Measurements from ENCODE around the gene OMG.

OMG gene

DNA sequence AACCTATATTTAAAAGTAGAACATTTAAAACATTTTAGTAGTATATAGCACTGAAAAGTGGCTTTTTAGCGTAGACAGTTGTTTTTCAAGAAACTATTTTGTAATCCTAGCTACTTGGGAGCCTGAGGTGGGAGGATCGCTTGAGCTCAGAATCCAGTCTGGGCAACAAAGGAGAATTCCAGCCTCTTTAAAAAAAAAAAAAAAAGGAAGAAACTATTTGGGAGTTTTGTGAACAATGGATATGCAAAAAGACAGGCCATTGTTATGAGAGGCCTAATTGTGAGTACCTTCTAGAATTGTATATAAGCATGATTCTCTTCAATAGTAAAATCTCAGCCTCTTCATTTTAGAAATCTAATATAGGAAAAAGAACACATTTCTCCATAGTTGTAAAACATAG is 17.6 kb downstream of the OMG start:
- Histone ChIP-seq H3K23ac (ENCODE audit: low read length) (no peak overlapping the region), H4K8ac (ENCODE audit: low read depth, low read length) (no peak overlapping the region), H2BK5ac (ENCODE audit: low read length) (no peak overlapping the region), H2AK5ac (ENCODE audit: low read length) (no peak overlapping the region), H3K4me2 (ENCODE audit: low read length) (no peak overlapping the region), H3K27me3 (ENCODE audit: insufficient read depth, low read length, poor library complexity) (no peaks in the 10 kb centered on the region), H3K79me2 (ENCODE audit: control insufficient read depth, insufficient read depth, low read length) (no peaks in the 10 kb centered on the region), H4K5ac (ENCODE audit: low read length) (no peak overlapping the region), H3K36me3 (ENCODE audit: control insufficient read depth, insufficient read depth, low read length) (no peaks in the 10 kb centered on the region), H3K27ac (ENCODE audit: low read depth, low read length) (no peak overlapping the region), H3K4me1 (ENCODE audit: control insufficient read depth, low read depth, low read length) (no peaks in the 10 kb centered on the region), H3K4me3 (ENCODE audit: low read length) (no peak overlapping the region), H2BK120ac (ENCODE audit: low read depth, low read length) (no peak overlapping the region), H2BK15ac (replicated peaks; ENCODE audit: low read depth) (no peak overlapping the region), H3K79me1 (ENCODE audit: low read length) (no peaks in the 10 kb centered on the region), H3K56ac (ENCODE audit: low read length) (no peak overlapping the region), H3K18ac (ENCODE audit: low read length) (no peak overlapping the region), H3K9ac (ENCODE audit: low read length) (no peak overlapping the region), H3K4ac (ENCODE audit: low read depth, low read length) (no peak overlapping the region)
- no CpG with 5 or more reads among the region's 2 CpGs for WGBS (ENCODE audit: extremely low coverage, insufficient coverage, low lambda C conversion rate)
- DNase-seq = peak; percentile 28

DNA sequence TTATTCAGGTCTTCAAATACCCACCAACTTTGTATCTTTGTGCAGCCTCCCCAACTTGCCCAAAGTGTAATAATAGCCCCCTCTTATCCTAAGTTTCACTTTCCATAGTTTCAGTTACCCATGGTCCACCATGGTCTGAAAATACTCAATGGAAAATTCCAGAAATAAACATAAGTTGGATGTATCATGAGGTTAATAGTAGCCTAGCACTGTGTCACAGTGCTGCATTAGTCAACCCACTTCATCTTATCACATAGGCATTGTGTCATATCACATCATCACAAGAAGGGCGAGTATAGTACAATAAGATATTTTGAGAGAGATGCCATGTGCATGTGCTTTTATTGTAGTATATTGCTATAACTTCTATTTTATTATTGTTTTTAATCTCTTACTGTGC is 21.9 kb downstream of the OMG start:
- WGBS (ENCODE audit: extremely low coverage, insufficient coverage, low lambda C conversion rate) = no CpG with 5 or more reads among the region's 1 CpG
- Histone ChIP-seq H3K27ac (ENCODE audit: low read depth, low read length) (no peak overlapping the region), H3K23ac (ENCODE audit: low read length) (no peak overlapping the region), H2BK120ac (ENCODE audit: low read depth, low read length) (no peak overlapping the region), H3K36me3 (ENCODE audit: control insufficient read depth, insufficient read depth, low read length) (no peaks in the 10 kb centered on the region), H2BK5ac (ENCODE audit: low read length) (no peak overlapping the region), H4K8ac (ENCODE audit: low read depth, low read length) (no peak overlapping the region), H2BK15ac (replicated peaks; ENCODE audit: low read depth) (no peak overlapping the region), H3K4me2 (ENCODE audit: low read length) (no peak overlapping the region), H3K56ac (ENCODE audit: low read length) (no peak overlapping the region), H3K4ac (ENCODE audit: low read depth, low read length) (no peak overlapping the region), H3K79me2 (ENCODE audit: control insufficient read depth, insufficient read depth, low read length) (no peaks in the 10 kb centered on the region), H3K27me3 (ENCODE audit: insufficient read depth, low read length, poor library complexity) (no peaks in the 10 kb centered on the region), H3K9ac (ENCODE audit: low read length) (no peak overlapping the region), H4K5ac (ENCODE audit: low read length) (no peak overlapping the region), H3K4me3 (ENCODE audit: low read length) (no peak overlapping the region), H2AK5ac (ENCODE audit: low read length) (no peak overlapping the region), H3K79me1 (ENCODE audit: low read length) (no peaks in the 10 kb centered on the region), H3K18ac (ENCODE audit: low read length) (no peak overlapping the region), H3K4me1 (ENCODE audit: control insufficient read depth, low read depth, low read length) (no peaks in the 10 kb centered on the region)
- no peak for DNase-seq

DNA sequence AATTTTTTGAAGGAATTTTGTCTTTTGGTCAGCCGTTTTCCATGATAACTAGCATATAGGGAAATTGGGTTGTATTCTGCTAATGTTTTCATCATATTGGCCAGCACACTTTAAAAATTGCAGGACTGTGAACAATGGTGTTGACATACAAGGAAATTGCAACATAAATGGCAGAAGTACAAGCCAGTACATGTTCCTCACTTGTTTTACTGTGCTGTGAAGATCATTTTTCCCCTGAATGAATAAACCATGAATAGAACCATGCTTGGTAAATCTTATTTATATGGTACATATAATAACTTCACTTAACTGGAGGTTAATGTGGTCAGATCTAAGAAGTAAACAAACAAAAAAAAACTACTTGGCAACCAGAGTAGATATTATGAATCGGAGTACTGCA is 22.8 kb downstream of the OMG start:
- Histone ChIP-seq H3K36me3 (ENCODE audit: control insufficient read depth, insufficient read depth, low read length) (no peaks in the 10 kb centered on the region), H3K23ac (ENCODE audit: low read length) (no peak overlapping the region), H3K27me3 (ENCODE audit: insufficient read depth, low read length, poor library complexity) (no peaks in the 10 kb centered on the region), H2AK5ac (ENCODE audit: low read length) (no peak overlapping the region), H2BK120ac (ENCODE audit: low read depth, low read length) (no peak overlapping the region), H3K27ac (ENCODE audit: low read depth, low read length) (no peak overlapping the region), H3K4me3 (ENCODE audit: low read length) (no peak overlapping the region), H3K18ac (ENCODE audit: low read length) (no peak overlapping the region), H3K56ac (ENCODE audit: low read length) (no peak overlapping the region), H3K4ac (ENCODE audit: low read depth, low read length) (no peak overlapping the region), H3K9ac (ENCODE audit: low read length) (no peak overlapping the region), H3K4me2 (ENCODE audit: low read length) (no peak overlapping the region), H4K5ac (ENCODE audit: low read length) (no peak overlapping the region), H4K8ac (ENCODE audit: low read depth, low read length) (no peak overlapping the region), H3K79me2 (ENCODE audit: control insufficient read depth, insufficient read depth, low read length) (no peaks in the 10 kb centered on the region), H3K4me1 (ENCODE audit: control insufficient read depth, low read depth, low read length) (peaks cover 1% of the 10 kb centered on the region), H2BK5ac (ENCODE audit: low read length) (no peak overlapping the region), H2BK15ac (replicated peaks; ENCODE audit: low read depth) (no peak overlapping the region), H3K79me1 (ENCODE audit: low read length) (no peaks in the 10 kb centered on the region)
- no CpG with 5 or more reads among the region's 2 CpGs for WGBS (ENCODE audit: extremely low coverage, insufficient coverage, low lambda C conversion rate)
- DNase-seq = no peak

DNA sequence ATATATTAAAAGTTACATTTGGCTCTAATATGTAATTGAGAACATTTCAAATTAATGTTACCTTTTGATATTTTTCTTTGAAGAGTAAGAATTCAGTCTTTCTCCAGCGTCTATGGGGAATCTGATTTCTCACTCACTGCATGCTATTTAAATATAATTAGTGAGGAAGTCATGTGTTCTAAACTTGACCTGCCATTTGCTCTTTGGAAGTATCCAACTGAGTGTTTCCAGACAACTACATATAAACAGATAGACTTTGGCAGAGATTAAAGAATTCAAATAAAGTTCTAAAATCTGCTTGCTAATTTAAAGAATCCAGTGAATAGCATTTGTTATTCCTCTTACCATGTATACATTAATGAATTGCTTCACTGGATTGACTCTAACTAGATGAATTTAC is 23.5 kb downstream of the OMG start:
- WGBS (ENCODE audit: extremely low coverage, insufficient coverage, low lambda C conversion rate) = no CpG with 5 or more reads among the region's 1 CpG
- Histone ChIP-seq H4K8ac (ENCODE audit: low read depth, low read length) (no peak overlapping the region), H3K27me3 (ENCODE audit: insufficient read depth, low read length, poor library complexity) (no peaks in the 10 kb centered on the region), H2BK5ac (ENCODE audit: low read length) (no peak overlapping the region), H3K79me2 (ENCODE audit: control insufficient read depth, insufficient read depth, low read length) (no peaks in the 10 kb centered on the region), H3K27ac (ENCODE audit: low read depth, low read length) (no peak overlapping the region), H2BK15ac (replicated peaks; ENCODE audit: low read depth) (no peak overlapping the region), H3K23ac (ENCODE audit: low read length) (no peak overlapping the region), H3K4me2 (ENCODE audit: low read length) (no peak overlapping the region), H3K9ac (ENCODE audit: low read length) (no peak overlapping the region), H2AK5ac (ENCODE audit: low read length) (no peak overlapping the region), H3K4me3 (ENCODE audit: low read length) (no peak overlapping the region), H3K79me1 (ENCODE audit: low read length) (no peaks in the 10 kb centered on the region), H3K36me3 (ENCODE audit: control insufficient read depth, insufficient read depth, low read length) (no peaks in the 10 kb centered on the region), H2BK120ac (ENCODE audit: low read depth, low read length) (no peak overlapping the region), H3K18ac (ENCODE audit: low read length) (no peak overlapping the region), H3K4ac (ENCODE audit: low read depth, low read length) (no peak overlapping the region), H3K4me1 (ENCODE audit: control insufficient read depth, low read depth, low read length) (peaks cover 1% of the 10 kb centered on the region), H3K56ac (ENCODE audit: low read length) (no peak overlapping the region), H4K5ac (ENCODE audit: low read length) (no peak overlapping the region)
- DNase-seq = no peak

DNA sequence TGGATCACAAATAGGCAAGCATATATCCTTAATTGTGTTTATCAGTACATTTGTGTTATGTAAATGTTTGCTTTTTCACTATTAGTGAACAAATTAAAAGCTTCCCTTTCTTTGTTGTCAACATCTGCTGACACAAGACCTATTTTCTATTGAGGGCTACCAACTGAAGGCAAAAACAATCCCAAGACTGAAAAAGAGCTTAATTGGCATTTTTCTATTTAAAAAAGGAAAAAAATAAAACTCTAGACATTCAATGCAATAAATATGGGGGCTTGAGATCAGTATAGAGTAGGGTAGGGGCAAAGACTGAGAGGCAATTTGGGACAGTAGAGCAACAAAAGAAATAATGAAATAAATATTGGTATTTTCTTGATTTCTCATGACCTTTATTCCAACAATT is 24.2 kb downstream of the OMG start:
- H3K56ac ChIP-seq (ENCODE audit: low read length) = no peak overlapping the region
- no peaks in the 10 kb centered on the region for H3K79me2 ChIP-seq (ENCODE audit: control insufficient read depth, insufficient read depth, low read length)
- H4K8ac ChIP-seq (ENCODE audit: low read depth, low read length) = no peak overlapping the region
- no peak overlapping the region for H3K9ac ChIP-seq (ENCODE audit: low read length)
- no peak overlapping the region for H3K18ac ChIP-seq (ENCODE audit: low read length)
- H3K79me1 ChIP-seq (ENCODE audit: low read length) = no peaks in the 10 kb centered on the region
- no peak for DNase-seq
- no peak overlapping the region for H3K4ac ChIP-seq (ENCODE audit: low read depth, low read length)
- no peak overlapping the region for H3K23ac ChIP-seq (ENCODE audit: low read length)
- no peak overlapping the region for H2AK5ac ChIP-seq (ENCODE audit: low read length)
- no peak overlapping the region for H3K4me3 ChIP-seq (ENCODE audit: low read length)
- H4K5ac ChIP-seq (ENCODE audit: low read length) = no peak overlapping the region
- H3K36me3 ChIP-seq (ENCODE audit: control insufficient read depth, insufficient read depth, low read length) = no peaks in the 10 kb centered on the region
- H3K4me2 ChIP-seq (ENCODE audit: low read length) = no peak overlapping the region
- no peak overlapping the region for H2BK15ac ChIP-seq (replicated peaks; ENCODE audit: low read depth)
- H3K4me1 ChIP-seq (ENCODE audit: control insufficient read depth, low read depth, low read length) = peaks cover 1% of the 10 kb centered on the region
- H3K27me3 ChIP-seq (ENCODE audit: insufficient read depth, low read length, poor library complexity) = no peaks in the 10 kb centered on the region
- H2BK120ac ChIP-seq (ENCODE audit: low read depth, low read length) = no peak overlapping the region
- no peak overlapping the region for H3K27ac ChIP-seq (ENCODE audit: low read depth, low read length)
- no peak overlapping the region for H2BK5ac ChIP-seq (ENCODE audit: low read length)

DNA sequence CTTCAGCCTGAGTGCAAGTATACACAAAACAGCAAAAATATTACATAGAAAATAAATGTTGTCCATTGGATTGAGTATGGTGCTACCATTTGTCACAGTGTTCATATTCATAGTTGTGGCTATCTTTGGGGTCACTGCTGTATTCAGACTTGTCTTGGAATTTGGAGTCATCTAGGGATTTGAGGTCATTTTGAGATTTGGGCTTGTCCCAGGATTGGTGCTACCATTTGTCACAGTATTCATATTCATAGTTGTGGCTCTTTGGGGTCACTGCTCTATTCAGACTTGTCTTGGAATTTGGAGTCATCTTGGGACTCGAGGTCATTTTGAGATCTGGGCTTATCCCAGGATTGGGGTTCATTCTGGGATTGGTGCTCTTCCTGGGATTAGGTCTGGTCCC is 24.8 kb downstream of the OMG start:
- no peaks in the 10 kb centered on the region for H3K79me2 ChIP-seq (ENCODE audit: control insufficient read depth, insufficient read depth, low read length)
- no peak overlapping the region for H3K27ac ChIP-seq (ENCODE audit: low read depth, low read length)
- no CpG with 5 or more reads among the region's 1 CpG for WGBS (ENCODE audit: extremely low coverage, insufficient coverage, low lambda C conversion rate)
- no peak overlapping the region for H3K9ac ChIP-seq (ENCODE audit: low read length)
- no peak overlapping the region for H3K23ac ChIP-seq (ENCODE audit: low read length)
- DNase-seq = no peak
- no peak overlapping the region for H3K4me2 ChIP-seq (ENCODE audit: low read length)
- no peak overlapping the region for H2BK120ac ChIP-seq (ENCODE audit: low read depth, low read length)
- no peaks in the 10 kb centered on the region for H3K27me3 ChIP-seq (ENCODE audit: insufficient read depth, low read length, poor library complexity)
- H4K5ac ChIP-seq (ENCODE audit: low read length) = no peak overlapping the region
- no peak overlapping the region for H2AK5ac ChIP-seq (ENCODE audit: low read length)
- no peaks in the 10 kb centered on the region for H3K36me3 ChIP-seq (ENCODE audit: control insufficient read depth, insufficient read depth, low read length)
- H3K4me3 ChIP-seq (ENCODE audit: low read length) = no peak overlapping the region
- no peak overlapping the region for H3K18ac ChIP-seq (ENCODE audit: low read length)
- H3K56ac ChIP-seq (ENCODE audit: low read length) = no peak overlapping the region
- no peak overlapping the region for H2BK15ac ChIP-seq (replicated peaks; ENCODE audit: low read depth)
- no peaks in the 10 kb centered on the region for H3K79me1 ChIP-seq (ENCODE audit: low read length)
- peaks cover 1% of the 10 kb centered on the region for H3K4me1 ChIP-seq (ENCODE audit: control insufficient read depth, low read depth, low read length)
- no peak overlapping the region for H4K8ac ChIP-seq (ENCODE audit: low read depth, low read length)
- H3K4ac ChIP-seq (ENCODE audit: low read depth, low read length) = no peak overlapping the region
- H2BK5ac ChIP-seq (ENCODE audit: low read length) = no peak overlapping the region
